IMR-90 (cell line): ENCODE measurements around the gene SUPT16H. TPM values are rescaled to one million over a fixed set of nuclear protein-coding genes. Genes with fewer than 3 reads are reported as not detected.
A peak's percentile ranks its signal among the peaks of the same experiment; 100 is the strongest.

Experiments used
- ATAC-seq: fragments of 200-7000 bp; cut with Tn5 transposase; 2 replicates; pipeline ENCODE4 v1.9.1; 2020; ENCODE audit warnings: low read depth, mild to moderate bottlenecking, moderate library complexity
- BruUV-seq: library from RNA; stranded (reverse); fragments of 400-500 nt; replicated peaks from 2 replicates; lab custom pipeline; 2021; lab: Mats Ljungman, UMichigan
- CTCF ChIA-PET: fragments of 300-600 bp; formaldehyde crosslinking; extraction: SDS; loops from one replicate; lab custom pipeline; 2021; ENCODE audit warnings: antibody characterized with exemption; lab: Yijun Ruan, JAX
- POLR2A ChIA-PET: fragments of 300-600 bp; sonication (Branson Sonifier 250); formaldehyde crosslinking; loops from one replicate; lab custom pipeline; 2022; ENCODE audit warnings: antibody characterized with exemption; ENCODE audit not compliant: unreplicated experiment; lab: Charles Lee
- DNase-seq: peaks from one replicate; pipeline ENCODE4 v3.0.0; 2013
- H2AFZ ChIP-seq: replicated peaks from 2 replicates; pipeline ENCODE3; 2013; ENCODE audit warnings: low read length, mild to moderate bottlenecking; ENCODE audit not compliant: poor library complexity
- H2AK5ac ChIP-seq: 2 replicates; pipeline ENCODE4 v1.6.1; 2013; ENCODE audit warnings: low read depth, low read length, inconsistent platforms
- H2AK9ac ChIP-seq: replicated peaks from 2 replicates; pipeline ENCODE3; 2013; ENCODE audit warnings: mild to moderate bottlenecking, low read depth, low read length, moderate library complexity; ENCODE audit not compliant: poor library complexity
- H2BK120ac ChIP-seq: 2 replicates; pipeline ENCODE4 v1.6.1; 2013; ENCODE audit warnings: low read depth, low read length, inconsistent platforms
- H2BK15ac ChIP-seq: 3 replicates; pipeline ENCODE4 v1.6.1; 2013; ENCODE audit warnings: low read depth, low read length, inconsistent platforms
- H2BK20ac ChIP-seq: 2 replicates; pipeline ENCODE4 v1.6.1; 2013; ENCODE audit warnings: low read depth, mild to moderate bottlenecking, inconsistent platforms, low read length, moderate library complexity
- H2BK5ac ChIP-seq: 2 replicates; pipeline ENCODE4 v1.6.1; 2013; ENCODE audit warnings: mild to moderate bottlenecking, low read depth, low read length, inconsistent platforms; ENCODE audit not compliant: poor library complexity, severe bottlenecking
- H3K14ac ChIP-seq: replicated peaks from 2 replicates; pipeline ENCODE4 v1.6.1; 2013; ENCODE audit warnings: low read depth, low read length, inconsistent platforms
- H3K18ac ChIP-seq: 2 replicates; pipeline ENCODE4 v1.6.1; 2013; ENCODE audit warnings: low read depth, low read length, control low read depth
- H3K23ac ChIP-seq: 2 replicates; pipeline ENCODE4 v1.6.1; 2013; ENCODE audit warnings: low read depth, low read length, inconsistent platforms
- H3K27ac ChIP-seq: 2 replicates; pipeline ENCODE4 v1.5.1; 2013; ENCODE audit warnings: mild to moderate bottlenecking, control low read depth, low read length; ENCODE audit not compliant: insufficient read depth
- H3K27me3 ChIP-seq: 2 replicates; pipeline ENCODE4 v1.6.1; 2013; ENCODE audit warnings: low read length; ENCODE audit not compliant: control insufficient read depth, insufficient read depth
- H3K36me3 ChIP-seq: 2 replicates; pipeline ENCODE4 v1.6.1; 2013; ENCODE audit warnings: low read length, mixed read lengths; ENCODE audit not compliant: control insufficient read depth, insufficient read depth
- H3K4ac ChIP-seq: 2 replicates; pipeline ENCODE4 v1.6.1; 2013; ENCODE audit warnings: low read depth, low read length, inconsistent platforms
- H3K4me1 ChIP-seq: 2 replicates; pipeline ENCODE4 v1.6.1; 2013; ENCODE audit warnings: low read length, mixed read lengths; ENCODE audit not compliant: control insufficient read depth, insufficient read depth
- H3K4me2 ChIP-seq: 2 replicates; pipeline ENCODE4 v1.6.1; 2013; ENCODE audit warnings: low read depth, mild to moderate bottlenecking, control low read depth, low read length, moderate library complexity
- H3K4me3 ChIP-seq: 2 replicates; pipeline ENCODE4 v1.5.1; 2013; ENCODE audit warnings: low read depth, mild to moderate bottlenecking, control low read depth, low read length, moderate library complexity; ENCODE audit not compliant: insufficient read depth
- H3K56ac ChIP-seq: 2 replicates; pipeline ENCODE4 v1.6.1; 2013; ENCODE audit warnings: low read length, inconsistent platforms; ENCODE audit not compliant: insufficient read depth; ENCODE audit errors: extremely low read depth
- H3K79me1 ChIP-seq, 2 experiments: 2 replicates each; pipeline ENCODE4 v1.6.1; 2013; ENCODE audit warnings: low read length in 2 of 2, inconsistent platforms in 1 of 2, low read depth in 1 of 2
- H3K9ac ChIP-seq: 2 replicates; pipeline ENCODE4 v1.6.1; 2013; ENCODE audit warnings: low read depth, low read length, control low read depth
- H3K9me1 ChIP-seq: 2 replicates; pipeline ENCODE4 v1.6.1; 2013; ENCODE audit warnings: low read length, inconsistent platforms; ENCODE audit not compliant: insufficient read depth
- H3K9me3 ChIP-seq: 2 replicates; pipeline ENCODE4 v1.6.1; 2013; ENCODE audit warnings: low read length; ENCODE audit not compliant: control insufficient read depth, insufficient read depth
- H4K20me1 ChIP-seq: 2 replicates; pipeline ENCODE4 v1.6.1; 2013; ENCODE audit warnings: low read length, inconsistent platforms; ENCODE audit not compliant: insufficient read depth
- H4K5ac ChIP-seq: 2 replicates; pipeline ENCODE4 v1.6.1; 2013; ENCODE audit warnings: mild to moderate bottlenecking, low read depth, low read length, control low read depth
- H4K8ac ChIP-seq, 2 experiments: 2 replicates each; pipeline ENCODE4 v1.6.1; 2013; ENCODE audit warnings: low read depth in 2 of 2, low read length in 2 of 2, control low read depth in 1 of 2, inconsistent platforms in 1 of 2
- H4K91ac ChIP-seq: 2 replicates; pipeline ENCODE4 v1.6.1; 2013; ENCODE audit warnings: low read depth, low read length, inconsistent platforms; ENCODE audit not compliant: insufficient read depth
- CEBPB ChIP-seq: IDR thresholded peaks from 2 replicates; pipeline ENCODE4 v1.6.1; 2012; ENCODE audit warnings: low read depth, low read length, improper control_type of control experiment
- MAZ ChIP-seq: IDR thresholded peaks from 2 replicates; pipeline ENCODE4 v1.6.1; 2012; ENCODE audit warnings: low read depth, mild to moderate bottlenecking, low read length, improper control_type of control experiment, moderate library complexity, borderline replicate concordance
- RAD21 ChIP-seq: IDR thresholded peaks from 2 replicates; pipeline ENCODE4 v1.6.1; 2012; ENCODE audit warnings: low read length, improper control_type of control experiment
- RFX5 ChIP-seq: IDR thresholded peaks from 2 replicates; pipeline ENCODE4 v1.8.0; 2012; ENCODE audit warnings: low read depth, mild to moderate bottlenecking, low read length, moderate library complexity
- WGBS, 2 experiments: methylation state at CpG; one replicate each; pipeline versions ENCODE4 v1.1.5 to v1.1.7; 2013; ENCODE audit warnings: missing lambda C conversion rate in 2 of 2; ENCODE audit not compliant: insufficient read length in 1 of 2; ENCODE audit errors: extremely low coverage in 2 of 2; 5-methylcytosine and 5-hydroxymethylcytosine counted together
- dilution Hi-C: fragments of 300-500 bp; cut with HindIII; formaldehyde crosslinking; loops from one replicate; pipeline ENCODE4 v1.14.3; 2018; ENCODE audit warnings: low sequenced_read_pairs; ENCODE audit not compliant: unreplicated experiment
- in situ Hi-C: fragments of 300-500 bp; cut with MboI; formaldehyde crosslinking; loops from 3 replicates; pipeline ENCODE4 v1.14.3; 2019; ENCODE audit warnings: low sequenced_read_pairs, inconsistent platforms, mixed read lengths
- intact Hi-C: fragments of 100-400 bp; cut with micrococcal nuclease; formaldehyde crosslinking; loops from 2 replicates; pipeline ENCODE4 v1.10.0; 2022
- polyA plus RNA-seq, 3 experiments: library from polyadenylated mRNA; depleted of rRNA; stranded (reverse); fragments of >200 nt; gene quantifications; 2 replicates each; pipeline ENCODE4 v1.2.3, GENCODE V29; 2012; ENCODE audit warnings: low replicate concordance in 1 of 3
- total RNA-seq: library from RNA; depleted of rRNA; stranded (reverse); fragments of >200 nt; gene quantifications from 2 replicates; pipeline ENCODE4 v1.2.3, GENCODE V29; 2012

Gene SUPT16H
- total and polyA plus RNA-seq, 2 of the 4 experiments (the other 2 are of a cell fraction) = 50.6 to 103 TPM

GRCh38 chr14:21346532-21347135 is 37.2 kb downstream of the SUPT16H start:
- intact Hi-C loops = loop anchor here (1.0 kb wide), 1 partner anchor 77 kb away; the partner anchor contains the start of gene HNRNPC
- no TSS peak for BruUV-seq
- peak; percentile 82 for DNase-seq
- no peak overlapping the region for H3K27ac ChIP-seq
- H3K36me3 ChIP-seq = peaks cover 5% of the 10 kb centered on the region
- peak; percentile 90 for ATAC-seq
- no peak overlapping the region for H2AFZ ChIP-seq
- H2AK5ac ChIP-seq = no peak overlapping the region
- H2BK5ac ChIP-seq = no peak overlapping the region
- no peak overlapping the region for H3K4me3 ChIP-seq
- H3K4me1 ChIP-seq = 0 out of 2 replicates have a peak, but pooled peaks cover 2% of the 10 kb centered on the region
- H3K23ac ChIP-seq = no peak overlapping the region
- no peak for TF ChIP-seq RFX5
- TF ChIP-seq RAD21 = no peak
- no peak for TF ChIP-seq MAZ
- TF ChIP-seq CEBPB = no peak
- in situ Hi-C loops = no loop called here
- no peak overlapping the region for H2BK15ac ChIP-seq
- peak overlapping the region; percentile 72; the same call in 1 of the 2 replicates for H3K4me2 ChIP-seq
- ChIA-PET CTCF (interaction anchor here (1.3 kb wide), 1 partner anchor 10 kb away, joined by 3 read pairs; no protein-coding TSS in a partner anchor), POLR2A (interaction anchor here (0.6 kb wide), 1 partner anchor 68 kb away, joined by 3 read pairs; no protein-coding TSS in a partner anchor)
- no peak overlapping the region for H2AK9ac ChIP-seq
- no peak overlapping the region for H3K14ac ChIP-seq
- H3K56ac ChIP-seq = no peak overlapping the region
- no peak overlapping the region for H2BK120ac ChIP-seq
- H4K20me1 ChIP-seq = no peaks in the 10 kb centered on the region
- H4K8ac ChIP-seq = no peak overlapping the region
- H2BK20ac ChIP-seq = no peak overlapping the region
- no CpG with 5 or more reads among the region's 2 CpGs for WGBS, 2 experiments
- H4K91ac ChIP-seq = no peak overlapping the region
- H3K9ac ChIP-seq = no peak overlapping the region
- H3K4ac ChIP-seq = no peak overlapping the region
- dilution Hi-C loops = no loop called here
- no peak overlapping the region for H3K18ac ChIP-seq
- H3K79me1 ChIP-seq = no peaks in the 10 kb centered on the region
- H3K9me1 ChIP-seq = no peaks in the 10 kb centered on the region
- H3K27me3 ChIP-seq = no peaks in the 10 kb centered on the region
- no peak overlapping the region for H4K5ac ChIP-seq
- H3K9me3 ChIP-seq = no peaks in the 10 kb centered on the region
